ENCODE results near the gene HAGH. TPM values are rescaled to one million over a fixed set of nuclear protein-coding genes. Genes with fewer than 3 reads are reported as not detected.

Gene HAGH
- total RNA-seq, 1 donor: 32.9 TPM

GRCh38 chr16:1793578-1794220 is 32.9 kb downstream of the HAGH start, which contains the start of gene IGFALS:
Gene IGFALS (minus strand): TSS chr16:1793705. CDS start chr16:1793652, 53 bp downstream.
- no peaks in the 10 kb centered on the region for H3K79me2 ChIP-seq (ENCODE audit: insufficient read depth, low read length)
- H3K36me3 ChIP-seq (ENCODE audit: insufficient read depth, low read length): no peaks in the 10 kb centered on the region
- DNase-seq (ENCODE audit: insufficient read length, low spot score, missing footprints): peak; percentile 85
- no peak within 1 kb of the TSS for H2AFZ ChIP-seq (ENCODE audit: low read length)
- TF ChIP-seq CTCF (IDR thresholded peaks at IDR 0.05; ENCODE audit: extremely low read depth, low read depth, low read length): no peak
- H3K4me1 ChIP-seq (ENCODE audit: insufficient read depth, low read length): no peaks in the 10 kb centered on the region
- no peak within 1 kb of the TSS for H3K27ac ChIP-seq (ENCODE audit: low read depth, low read length)
- H3K4me2 ChIP-seq (ENCODE audit: insufficient read depth, low read length): no peak within 1 kb of the TSS
- H3K4me3 ChIP-seq (ENCODE audit: insufficient read depth, low read length): no peak within 1 kb of the TSS
- H4K20me1 ChIP-seq (ENCODE audit: insufficient read depth, low read length): no peaks in the 10 kb centered on the region
- no peaks in the 10 kb centered on the region for H3K9me3 ChIP-seq (ENCODE audit: low read depth, low read length)
- no peaks in the 10 kb centered on the region for H3K27me3 ChIP-seq (ENCODE audit: insufficient read depth, low read length)

DNA sequence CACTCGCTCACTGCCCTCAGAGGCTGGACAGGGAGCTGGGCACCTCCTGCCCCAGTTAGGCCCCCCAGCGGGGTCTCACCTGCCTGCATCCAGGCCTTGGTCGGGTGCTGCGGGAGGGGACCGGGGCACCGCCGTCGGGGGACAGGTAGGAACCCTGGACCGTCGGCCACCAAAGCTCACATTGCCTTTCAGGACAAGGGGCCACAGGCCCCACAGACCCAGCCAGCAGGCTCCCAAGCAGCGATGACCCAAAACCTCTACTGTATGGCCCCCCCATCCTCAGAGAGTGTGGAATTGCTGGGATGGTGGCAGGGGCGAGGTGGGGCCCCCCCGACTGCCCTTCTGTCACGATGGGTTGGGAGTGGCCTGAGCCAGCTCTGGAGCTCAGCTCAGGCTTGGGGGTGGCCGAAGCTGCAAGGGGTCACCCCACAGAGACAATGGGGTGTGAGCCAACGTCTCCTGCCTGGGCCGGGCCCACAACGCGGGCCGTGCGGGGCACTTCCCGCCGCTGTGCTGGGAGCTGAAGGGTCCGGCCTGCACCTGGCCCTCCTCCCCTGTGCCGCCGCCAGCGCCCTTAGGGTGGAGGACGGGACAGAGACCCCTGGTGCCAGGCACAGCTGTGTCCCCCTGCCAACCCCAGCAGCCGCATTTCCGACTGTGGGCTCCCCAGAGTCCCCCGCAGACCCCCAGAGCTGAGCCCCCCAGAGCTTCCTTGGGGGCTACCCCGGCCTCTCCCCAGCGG is 33.6 kb downstream of the HAGH start:
- H3K79me2 ChIP-seq (ENCODE audit: insufficient read depth, low read length): no peaks in the 10 kb centered on the region
- no peaks in the 10 kb centered on the region for H3K27me3 ChIP-seq (ENCODE audit: insufficient read depth, low read length)
- no peak overlapping the region for H3K4me2 ChIP-seq (ENCODE audit: insufficient read depth, low read length)
- H3K4me3 ChIP-seq (ENCODE audit: insufficient read depth, low read length): no peak overlapping the region
- DNase-seq (ENCODE audit: insufficient read length, low spot score, missing footprints): peak; percentile 73
- H4K20me1 ChIP-seq (ENCODE audit: insufficient read depth, low read length): no peaks in the 10 kb centered on the region
- no peak overlapping the region for H3K27ac ChIP-seq (ENCODE audit: low read depth, low read length)
- no peak for TF ChIP-seq CTCF (IDR thresholded peaks at IDR 0.05; ENCODE audit: extremely low read depth, low read depth, low read length)
- H3K4me1 ChIP-seq (ENCODE audit: insufficient read depth, low read length): no peaks in the 10 kb centered on the region
- no peaks in the 10 kb centered on the region for H3K9me3 ChIP-seq (ENCODE audit: low read depth, low read length)
- peaks cover 5% of the 10 kb centered on the region for H3K36me3 ChIP-seq (ENCODE audit: insufficient read depth, low read length)
- H2AFZ ChIP-seq (ENCODE audit: low read length): no peak overlapping the region

GRCh38 chr16:1791943-1792812 is 34.4 kb downstream of the HAGH start:
- Histone ChIP-seq H3K27ac (ENCODE audit: low read depth, low read length) (no peak overlapping the region), H4K20me1 (ENCODE audit: insufficient read depth, low read length) (peaks cover 4% of the 10 kb centered on the region), H3K36me3 (ENCODE audit: insufficient read depth, low read length) (peaks cover 6% of the 10 kb centered on the region), H2AFZ (ENCODE audit: low read length) (no peak overlapping the region), H3K27me3 (ENCODE audit: insufficient read depth, low read length) (no peaks in the 10 kb centered on the region), H3K4me2 (ENCODE audit: insufficient read depth, low read length) (no peak overlapping the region), H3K79me2 (ENCODE audit: insufficient read depth, low read length) (peaks cover 8% of the 10 kb centered on the region), H3K4me3 (ENCODE audit: insufficient read depth, low read length) (no peak overlapping the region), H3K9me3 (ENCODE audit: low read depth, low read length) (no peaks in the 10 kb centered on the region), H3K4me1 (ENCODE audit: insufficient read depth, low read length) (no peaks in the 10 kb centered on the region)
- peak; percentile 81 for DNase-seq (ENCODE audit: insufficient read length, low spot score, missing footprints)
- TF ChIP-seq CTCF (IDR thresholded peaks at IDR 0.05; ENCODE audit: extremely low read depth, low read depth, low read length): no peak

Data from osteoblast (primary cell).